ENCODE data around the gene NFYB.
"Not testable (repeated sequence)": the region's sequence is repeated elsewhere in the genome, so short reads cannot be mapped to it uniquely, and the experiment has no call there.

Gene NFYB

DNA sequence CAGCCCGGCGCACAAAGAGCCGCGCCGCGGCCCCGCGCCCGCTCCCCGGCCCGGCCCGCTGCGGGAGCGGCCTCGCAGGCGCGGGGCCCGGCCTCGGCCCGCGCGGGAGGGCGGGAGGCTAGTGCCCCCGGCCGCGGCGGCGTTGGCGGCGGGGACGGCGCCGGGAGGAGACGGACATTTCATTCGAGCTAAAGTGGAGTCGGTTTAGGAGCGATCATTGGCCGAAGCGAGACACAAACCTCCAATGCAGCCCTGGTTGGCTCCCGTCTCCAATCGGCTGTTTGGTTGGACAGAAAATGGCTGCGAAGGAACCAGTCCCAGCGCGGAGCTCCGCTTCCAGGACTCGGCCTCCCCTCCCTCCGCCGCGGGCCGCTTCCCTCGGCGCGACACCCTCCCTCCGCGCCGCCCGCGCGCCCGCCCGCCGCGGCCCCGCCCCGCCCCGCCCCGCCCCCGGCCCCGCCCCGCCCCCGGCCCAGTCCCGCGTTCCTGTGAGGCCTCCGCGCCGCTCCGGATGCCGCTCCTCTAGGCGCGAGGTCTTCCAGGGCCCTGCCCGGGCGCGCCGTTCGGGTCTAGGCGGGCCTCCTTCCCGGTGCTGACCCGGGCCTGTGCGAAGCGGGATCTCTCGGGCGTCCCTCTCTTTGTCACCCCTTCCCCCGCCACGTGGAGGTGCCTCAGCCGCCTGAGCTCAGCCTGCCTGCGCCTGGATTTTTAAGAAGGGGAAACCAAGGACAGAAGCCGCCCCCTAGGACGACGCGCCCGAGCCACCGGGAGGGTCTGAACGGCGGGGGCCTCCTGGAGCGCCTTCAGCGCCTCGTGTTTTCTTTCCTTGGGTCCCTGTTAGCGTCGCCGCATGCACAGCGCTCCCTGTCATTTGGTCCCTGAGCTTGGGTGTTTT is at the start of gene NFYB:
TSS of gene NFYB (minus strand) at position 309 of the 895 bp plus-strand sequence. CDS start 2,757 bp downstream, outside the sequence.
- DNase-seq: peak; percentile 85

DNA sequence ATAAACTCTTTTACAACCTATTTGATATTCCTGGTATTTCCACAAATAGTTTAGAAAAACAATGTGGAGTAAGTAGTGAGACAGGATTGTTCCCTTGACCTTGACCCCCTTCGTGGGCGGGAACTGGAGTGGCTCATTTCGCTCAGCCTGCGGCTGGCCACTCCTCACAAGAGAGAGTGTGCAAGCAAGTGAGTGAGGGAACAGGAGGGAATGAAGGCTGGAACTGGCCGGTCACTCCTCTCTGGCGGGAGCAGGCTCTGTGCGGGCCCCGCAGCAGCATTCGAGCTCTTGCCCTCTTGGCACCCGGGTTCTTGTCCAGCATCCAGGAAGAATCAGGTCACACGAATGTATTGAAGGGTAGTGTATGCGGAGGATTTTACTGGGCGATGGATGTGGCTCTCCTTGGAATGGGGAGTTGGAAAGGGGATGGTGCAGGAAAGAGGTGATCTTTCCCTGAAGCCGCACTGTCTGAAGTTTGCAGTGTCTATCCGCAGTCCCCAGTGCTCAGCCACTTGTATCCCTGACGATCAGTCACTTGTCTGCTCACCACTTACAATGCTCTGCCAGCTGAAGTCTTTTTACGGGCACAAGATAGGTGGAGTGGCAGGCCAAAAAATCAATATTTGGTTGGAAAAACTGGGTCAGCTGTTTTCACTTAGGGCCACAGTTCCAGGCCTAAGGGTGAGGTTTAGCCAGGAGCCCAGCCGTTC is 49.6 kb upstream of the NFYB start:
- no peak for DNase-seq

DNA sequence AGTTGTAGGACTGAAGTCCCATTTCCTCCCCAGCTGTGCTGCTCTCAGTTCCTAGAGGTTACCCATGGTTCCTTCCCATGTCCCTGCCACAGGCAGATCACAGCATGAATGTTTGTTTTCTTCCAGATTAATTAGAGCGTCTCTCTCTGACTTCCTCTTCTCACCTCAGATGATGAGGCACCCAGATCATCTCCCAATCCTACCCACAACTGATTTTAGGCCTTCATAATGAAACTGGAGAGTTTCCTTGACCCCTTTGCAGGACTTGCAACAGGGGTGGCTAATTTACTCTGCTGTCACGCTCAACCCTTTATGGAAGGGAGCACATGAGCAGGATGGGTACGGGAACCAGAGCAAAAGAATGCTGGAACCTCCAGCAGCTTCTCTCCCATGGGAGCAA is 45.4 kb upstream of the NFYB start:
- DNase-seq: no peak

DNA sequence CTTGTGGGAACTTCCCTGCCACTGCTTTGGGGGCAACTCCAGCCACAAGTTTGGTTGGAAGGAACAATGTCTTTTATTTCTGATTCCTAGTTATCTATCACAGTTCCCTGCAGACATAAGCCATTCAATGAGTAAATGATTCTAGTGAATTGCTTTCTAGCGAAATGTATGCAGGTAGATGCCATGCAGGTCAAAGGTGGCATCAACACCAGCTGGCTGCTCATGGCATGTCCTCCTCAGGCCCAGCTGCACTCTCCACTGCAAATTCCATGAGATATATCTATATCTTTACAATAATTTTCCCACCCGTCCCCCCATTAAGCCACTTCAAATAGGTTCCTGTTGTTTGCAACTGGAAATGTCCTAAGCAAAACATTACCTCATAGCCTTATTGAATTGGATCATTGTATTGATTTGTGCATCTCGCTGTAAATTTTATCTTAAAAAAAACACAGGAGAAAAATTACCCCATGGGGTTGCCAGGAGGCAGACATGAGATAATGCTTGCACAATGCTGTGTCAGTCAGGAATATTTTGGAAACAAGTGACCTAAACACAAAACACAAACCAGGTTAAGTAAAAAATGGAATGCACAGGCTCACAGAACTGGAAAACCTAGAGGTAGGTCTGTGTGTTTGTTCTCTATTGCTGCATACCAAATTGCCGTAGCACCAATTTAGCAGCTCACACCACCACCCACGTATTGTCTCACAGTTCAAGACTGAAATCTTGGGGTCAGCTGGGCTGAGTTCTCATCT is 44.8 kb upstream of the NFYB start:
- DNase-seq: no peak

DNA sequence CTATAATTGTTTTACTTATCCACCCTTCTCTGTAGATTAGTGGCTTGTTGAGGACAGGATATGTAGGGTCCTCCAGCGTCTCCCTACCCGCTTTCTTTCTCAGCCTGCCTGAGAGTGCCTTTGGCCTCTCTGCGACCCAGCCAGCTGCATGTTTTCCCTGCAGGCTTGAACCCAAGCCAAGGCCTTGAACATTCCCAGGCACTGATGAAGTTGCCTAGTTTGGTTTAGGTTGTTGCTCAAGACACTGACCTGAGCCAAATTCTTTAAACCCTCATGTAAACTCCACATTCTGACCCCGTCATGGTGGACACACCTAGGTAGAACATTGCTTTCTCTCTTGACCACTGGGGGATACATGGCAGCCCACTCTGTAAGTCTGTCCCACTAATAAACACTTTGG is 44.1 kb upstream of the NFYB start:
- DNase-seq: no peak

DNA sequence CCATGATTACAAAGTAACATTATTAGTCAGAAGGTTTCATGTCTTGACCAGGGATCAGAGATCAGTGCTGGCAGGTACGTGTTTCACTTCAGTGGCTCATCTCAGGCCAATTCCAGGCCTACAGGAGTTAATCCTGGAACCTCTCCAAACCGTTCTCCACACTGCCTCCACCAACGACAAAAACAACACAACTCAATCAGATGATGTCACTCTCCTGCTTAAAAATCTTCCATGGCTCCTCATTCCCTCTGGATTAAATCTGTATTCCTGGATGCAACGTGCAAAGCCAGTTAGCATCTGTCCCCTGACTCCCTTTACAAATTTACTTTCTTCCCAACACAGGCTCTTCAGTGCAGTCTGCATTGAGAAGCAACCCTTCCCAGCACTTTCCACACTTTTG is 43.3 kb upstream of the NFYB start:
- DNase-seq: no peak

DNA sequence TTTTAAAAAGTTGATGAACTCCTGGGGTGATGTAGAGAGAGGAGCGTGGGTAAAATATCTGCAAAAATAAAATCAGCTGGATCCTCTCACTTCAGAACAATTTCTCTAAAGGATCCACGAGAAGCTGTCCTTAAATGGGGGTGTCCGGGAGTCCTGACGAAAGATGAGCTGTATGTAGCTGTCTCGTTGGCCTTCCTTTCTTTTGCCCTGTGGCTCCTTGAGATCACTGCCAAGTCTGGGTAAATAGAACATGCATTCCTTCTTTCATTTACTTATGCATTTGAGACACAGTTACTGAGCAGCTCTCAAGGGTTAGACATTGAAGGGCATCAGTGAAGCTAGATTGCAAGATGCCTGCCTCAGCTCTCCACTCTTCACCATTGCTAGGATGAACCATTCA is 42.4 kb upstream of the NFYB start:
- DNase-seq: no peak

DNA sequence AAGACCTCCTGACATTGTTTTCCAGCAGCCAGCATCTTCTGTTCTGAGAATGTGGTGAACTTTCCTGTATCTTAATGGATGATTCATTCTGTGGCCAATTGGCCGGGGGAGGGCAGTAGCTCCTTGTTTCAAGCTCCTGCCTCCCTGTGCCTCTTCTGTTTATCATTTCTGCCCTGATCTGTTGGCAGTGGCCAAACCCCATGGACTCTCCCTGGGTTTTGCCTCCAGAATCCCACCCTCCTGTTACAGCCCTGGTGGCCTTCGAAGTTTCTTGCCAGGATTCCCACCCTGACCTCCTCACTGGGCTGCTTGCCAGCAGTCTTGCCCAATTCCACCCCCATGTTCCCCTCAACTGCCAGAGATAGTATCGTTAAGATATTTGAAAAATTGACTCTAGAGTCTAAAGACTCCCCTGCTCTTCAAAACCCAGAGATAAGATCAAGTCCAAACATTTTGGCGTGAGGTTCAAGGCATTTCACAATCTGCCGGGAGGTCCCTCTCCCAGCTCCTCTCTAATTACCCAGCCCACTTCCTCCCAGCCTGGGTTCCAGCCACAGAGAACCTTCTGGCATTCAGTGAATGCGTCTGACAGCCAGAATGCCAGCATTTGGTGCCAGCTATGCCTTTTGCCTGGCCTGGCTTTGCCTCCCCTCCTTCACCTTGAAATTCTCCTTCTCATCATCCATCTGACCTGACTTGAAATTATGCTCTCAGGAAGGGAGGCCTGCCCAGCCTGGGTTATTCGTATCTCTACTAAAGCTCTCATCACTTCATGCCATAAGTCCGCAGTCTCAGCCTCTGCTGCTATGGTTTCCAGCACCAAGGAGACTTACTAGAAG is 39.9 kb upstream of the NFYB start:
- DNase-seq: no peak

DNA sequence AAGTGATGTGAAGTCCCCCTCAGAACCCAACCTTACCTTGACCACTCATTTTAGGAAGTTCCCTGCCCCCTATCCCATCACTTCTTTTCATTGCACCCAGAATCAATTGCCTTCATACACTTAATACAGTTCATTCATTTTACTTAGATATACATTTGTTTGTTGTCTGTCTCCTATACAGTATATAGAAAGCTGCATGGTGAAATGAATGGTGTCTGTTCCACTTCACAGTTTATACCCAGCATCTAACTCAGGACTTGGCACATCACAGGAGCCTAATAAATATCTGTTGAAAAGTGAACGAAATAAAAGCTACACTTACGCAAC is 39.3 kb upstream of the NFYB start:
- no peak for DNase-seq

DNA sequence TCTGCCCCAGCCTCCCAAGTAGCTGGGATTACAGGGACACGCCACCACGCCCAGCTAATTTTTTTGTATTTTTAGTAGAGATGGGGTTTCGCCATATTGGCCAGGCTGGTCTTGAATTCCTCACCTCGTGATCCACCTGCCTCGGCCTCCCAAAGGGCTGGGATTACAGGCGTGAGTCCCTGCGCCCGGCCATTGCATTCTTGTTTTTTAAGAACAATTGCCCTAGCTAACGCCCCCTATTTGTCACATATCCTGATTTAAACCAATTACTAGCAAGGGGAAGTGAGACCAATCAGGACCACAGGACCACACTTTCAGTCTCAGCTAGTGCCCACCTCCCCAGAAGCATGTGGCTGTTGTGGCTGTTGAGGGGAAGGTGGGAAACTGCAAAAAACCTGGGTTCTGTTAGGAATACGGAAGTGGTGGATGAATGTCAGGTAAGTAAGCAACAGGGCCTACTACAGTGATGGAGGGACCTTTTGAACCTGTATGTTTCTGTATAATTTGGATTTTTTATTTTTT is 37.8 kb upstream of the NFYB start:
- no peak for DNase-seq

DNA sequence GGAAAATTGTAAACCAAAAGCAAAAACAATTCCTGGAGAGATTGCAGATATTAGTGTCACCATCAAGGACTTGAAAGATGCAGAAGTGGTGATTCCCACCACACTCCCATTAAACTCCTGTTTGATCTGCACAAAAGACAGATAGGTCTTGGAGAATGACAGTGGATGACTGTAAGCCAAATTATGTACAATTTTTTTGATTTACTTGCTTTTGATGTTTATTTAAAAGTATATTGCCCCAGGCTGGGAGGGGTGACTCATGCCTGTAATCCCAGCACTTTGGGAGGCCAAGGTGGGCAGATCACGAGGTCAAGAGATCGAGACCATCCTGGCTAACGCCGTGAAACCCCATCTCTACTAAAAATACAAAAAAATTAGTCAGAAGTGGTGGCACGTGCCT is 35.8 kb upstream of the NFYB start:
- not testable (repeated sequence) for DNase-seq

DNA sequence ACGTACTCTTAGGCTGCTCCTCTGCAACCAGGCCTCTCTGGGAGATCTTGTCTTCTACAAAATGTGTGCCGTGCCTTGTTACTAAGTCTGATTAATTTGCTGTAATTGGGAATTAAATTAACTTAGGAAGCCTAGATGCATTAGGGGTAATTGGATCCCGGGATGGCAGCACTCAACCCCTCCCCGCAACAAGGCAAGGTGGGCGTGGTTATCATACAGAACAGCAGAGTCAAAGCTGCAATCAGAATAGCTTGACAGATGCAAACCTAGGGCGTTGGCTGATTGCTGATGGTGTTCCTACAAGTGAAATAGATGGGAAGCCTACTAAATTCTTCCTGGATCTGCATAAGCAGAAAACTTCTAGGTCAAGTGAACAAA is 34.5 kb upstream of the NFYB start:
- DNase-seq: no peak

DNA sequence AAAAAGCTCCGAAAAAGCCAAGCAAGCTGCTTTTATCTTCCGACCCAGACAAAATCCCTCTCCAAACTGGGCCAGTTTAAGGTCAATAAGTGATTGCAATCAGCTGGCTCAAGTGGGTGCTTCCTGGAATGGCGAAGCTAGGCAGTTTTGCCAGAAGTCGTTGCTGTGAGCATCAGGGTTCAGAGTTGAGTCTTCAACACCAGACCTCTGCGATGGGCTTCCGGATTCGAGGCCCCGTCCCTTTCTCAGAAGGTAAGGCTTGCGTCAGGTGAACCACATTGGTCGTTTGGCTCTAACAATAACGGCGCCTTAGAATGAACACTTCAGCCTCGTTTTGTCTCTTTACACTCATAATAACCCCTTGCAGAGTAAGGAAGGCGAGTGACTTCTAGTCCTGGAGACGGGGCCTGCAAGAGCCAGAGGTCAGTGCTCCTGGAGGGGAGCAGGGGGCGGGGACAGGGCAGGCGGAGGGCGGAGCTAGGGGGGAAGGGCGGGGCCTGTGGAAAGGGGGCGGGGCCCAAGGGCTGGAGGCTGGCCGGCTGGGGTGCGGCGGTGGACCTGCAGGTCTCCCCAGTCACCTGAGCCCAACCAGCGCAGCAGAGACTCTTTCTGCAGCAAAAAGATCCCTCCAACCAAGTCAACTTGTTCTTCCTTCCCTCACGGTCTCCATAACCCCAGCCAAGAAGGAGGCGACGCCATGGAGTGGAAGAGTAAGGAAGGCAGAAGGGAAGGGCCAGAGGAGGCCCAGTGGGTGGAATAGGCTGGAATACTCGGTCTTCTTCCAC is 34.0 kb upstream of the NFYB start:
- DNase-seq: no peak

DNA sequence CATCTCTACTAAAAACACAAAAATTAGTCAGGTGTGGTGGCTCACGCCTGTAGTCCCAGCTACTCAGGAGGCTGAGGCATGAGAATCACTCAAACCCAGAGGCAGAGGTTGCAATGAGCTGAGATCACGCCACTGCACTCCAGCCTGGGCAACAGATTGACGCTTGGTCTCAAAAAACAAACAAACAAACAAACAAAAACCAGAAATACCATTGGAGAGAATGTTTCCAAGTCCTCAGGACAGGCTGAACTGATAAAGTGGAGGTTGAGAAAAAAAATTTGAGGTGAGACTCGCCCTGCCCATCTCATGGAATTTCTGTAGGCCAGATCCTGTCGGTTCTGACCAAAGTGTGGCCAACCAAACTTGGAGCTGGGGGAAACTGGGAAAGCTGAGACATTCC is 30.6 kb upstream of the NFYB start:
- DNase-seq: no peak

DNA sequence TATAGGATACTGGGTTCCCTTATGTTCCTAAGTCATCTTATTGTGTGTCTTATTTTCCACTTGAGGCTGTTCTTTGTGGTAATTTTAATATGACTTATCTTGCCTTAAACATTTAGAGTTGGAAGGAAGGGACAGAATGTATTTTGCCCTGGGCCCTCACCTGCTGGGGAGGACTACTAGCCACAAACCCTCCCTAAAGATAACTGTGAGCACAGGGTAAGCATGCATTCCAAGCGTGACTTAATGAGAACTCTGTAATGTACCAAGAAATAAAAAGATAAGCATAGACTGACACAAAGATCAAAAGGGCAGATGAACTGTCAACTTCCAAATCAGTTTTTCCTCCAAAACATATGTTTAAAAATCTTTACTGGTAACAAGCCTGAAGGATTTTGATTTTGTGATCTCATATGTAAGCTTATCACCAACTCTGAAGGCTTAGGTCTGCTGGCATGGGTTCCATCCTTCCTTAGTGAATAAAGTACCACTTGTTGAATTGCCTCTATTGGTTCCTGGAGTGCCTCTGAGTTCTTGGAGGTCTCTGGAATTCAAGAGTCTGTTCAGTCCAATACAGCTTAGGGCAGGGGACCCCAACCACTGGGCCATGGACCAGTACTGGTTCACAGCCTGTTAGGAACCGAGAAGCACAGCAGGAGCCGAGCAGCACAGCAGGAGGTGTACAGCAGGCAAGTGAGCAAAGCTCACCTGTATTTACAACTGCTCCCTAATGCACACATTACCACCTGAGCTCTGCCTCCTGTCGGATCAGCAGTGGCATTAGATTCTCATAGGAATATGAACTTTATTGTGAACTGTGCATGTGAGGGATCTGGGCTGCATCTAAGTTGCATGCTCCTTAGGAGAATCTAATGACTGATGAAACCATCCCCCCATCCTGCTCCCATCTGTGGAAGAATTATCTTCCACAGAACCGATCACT is 29.8 kb upstream of the NFYB start:
- no peak for DNase-seq

DNA sequence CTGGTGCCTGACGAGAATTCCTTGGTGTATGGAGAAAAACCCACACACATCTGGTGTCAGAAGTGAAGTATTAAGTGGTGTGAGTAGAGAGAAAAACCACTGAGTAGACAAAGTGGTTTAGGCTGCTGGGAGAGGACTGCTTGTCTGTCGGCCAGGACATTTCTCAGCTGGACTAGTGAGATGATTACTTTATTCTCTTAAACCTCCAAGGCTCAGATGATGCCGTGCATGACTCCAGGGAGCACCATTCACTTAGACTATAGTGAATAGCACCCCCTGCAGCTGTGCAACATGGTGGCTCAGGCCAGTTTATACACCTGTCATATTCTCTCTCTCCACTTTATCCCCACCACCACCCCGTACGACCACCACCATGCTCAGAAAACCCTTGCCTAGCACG is 28.5 kb upstream of the NFYB start:
- DNase-seq: no peak

DNA sequence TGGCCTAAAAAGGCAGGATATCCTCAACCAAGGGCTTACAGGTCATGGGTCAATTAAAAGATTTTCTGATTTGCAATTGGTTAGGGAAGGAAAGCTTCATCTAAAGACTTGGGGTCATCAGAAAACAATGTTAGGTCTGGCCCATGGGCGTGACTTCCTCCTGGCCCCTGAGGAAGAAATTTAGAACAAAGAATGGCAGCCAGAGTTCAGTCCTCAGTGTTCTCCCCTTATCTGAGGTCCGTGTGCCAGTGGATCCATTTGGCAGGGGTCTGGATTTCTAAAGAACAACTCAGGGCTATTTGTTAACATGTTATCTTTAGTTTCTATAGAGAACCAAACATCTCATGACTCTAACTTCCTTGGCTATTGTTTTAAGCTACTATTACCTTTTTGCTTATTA is 27.8 kb upstream of the NFYB start:
- DNase-seq: no peak

DNA sequence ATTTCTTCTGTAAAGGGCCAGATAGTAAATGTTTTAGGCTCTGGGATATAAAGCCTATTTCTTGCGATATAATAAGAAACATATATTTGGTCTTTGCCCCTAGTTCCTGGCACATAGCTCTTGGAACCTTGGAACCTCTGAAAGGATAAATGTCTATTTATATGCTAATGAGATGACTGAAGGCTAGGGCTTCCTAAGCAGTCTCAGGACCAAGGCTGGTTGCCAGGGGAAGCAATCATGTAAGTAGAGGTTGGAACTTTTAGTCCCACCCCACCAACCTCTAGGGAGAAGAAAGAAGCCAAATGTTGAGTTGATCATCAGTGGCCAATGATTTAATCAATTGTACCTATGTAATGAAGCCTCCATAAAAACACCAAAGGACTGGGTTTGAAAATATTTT is 26.6 kb upstream of the NFYB start:
- no peak for DNase-seq

DNA sequence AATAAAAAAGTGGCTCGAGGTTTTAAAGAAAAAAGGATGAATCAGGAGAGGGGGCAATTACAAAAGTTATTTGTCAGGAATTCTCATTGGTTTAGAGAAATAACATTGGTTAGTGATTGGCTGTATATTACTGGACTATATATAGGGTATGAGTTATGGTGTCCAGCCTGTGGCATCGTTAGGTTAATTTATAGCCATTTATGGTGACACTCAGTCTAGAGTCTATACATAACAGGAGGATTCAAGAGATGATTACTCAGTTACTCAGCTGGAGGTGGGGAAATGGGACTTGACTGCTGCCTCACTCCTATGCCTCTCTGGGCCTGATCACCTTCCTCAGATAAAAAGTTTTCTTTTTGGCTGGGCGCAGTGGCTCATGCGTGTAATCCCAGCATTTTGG is 25.6 kb upstream of the NFYB start:
- no peak for DNase-seq

DNA sequence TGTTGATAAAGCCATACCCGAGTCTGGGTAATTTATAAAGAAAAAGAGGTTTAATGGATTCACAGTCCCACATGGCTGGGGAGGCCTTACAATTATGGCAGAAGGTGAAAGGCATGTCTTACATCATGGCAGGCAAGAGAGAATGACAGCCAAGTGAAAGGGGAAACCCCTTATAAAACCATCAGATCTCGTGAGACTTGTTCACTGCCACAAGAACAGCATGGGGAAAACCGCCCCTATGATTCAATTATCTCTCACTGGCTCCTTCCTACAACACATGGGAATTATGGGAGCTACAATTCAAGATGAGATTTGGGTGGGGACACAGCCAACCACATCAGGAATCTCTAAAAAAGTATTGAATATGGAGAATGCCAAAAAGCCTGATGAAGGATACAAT is 25.0 kb upstream of the NFYB start:
- DNase-seq: not testable (repeated sequence)

Data from NCI-H1694 (cell line).